HTR-8/SVneo (cell line): Measurements from ENCODE around the gene SGPL1.

Experiments
- DNase-seq: peaks from one replicate; pipeline ENCODE4 v3.0.0; 2011; ENCODE audit warnings: low spot score, mixed read lengths; ENCODE audit not compliant: insufficient read length
- FAIRE-seq: peaks from 2 replicates; lab custom pipeline; 2011; peaks lifted over from hg19 to GRCh38; lab: Jason Lieb, UNC

SGPL1 gene

GRCh38 chr10:70863470-70864160 is 47.9 kb downstream of the SGPL1 start:
- FAIRE-seq (no peak), DNase-seq (no peak)

GRCh38 chr10:70864935-70865334 is 49.2 kb downstream of the SGPL1 start:
- FAIRE-seq (no peak), DNase-seq (no peak)

DNA sequence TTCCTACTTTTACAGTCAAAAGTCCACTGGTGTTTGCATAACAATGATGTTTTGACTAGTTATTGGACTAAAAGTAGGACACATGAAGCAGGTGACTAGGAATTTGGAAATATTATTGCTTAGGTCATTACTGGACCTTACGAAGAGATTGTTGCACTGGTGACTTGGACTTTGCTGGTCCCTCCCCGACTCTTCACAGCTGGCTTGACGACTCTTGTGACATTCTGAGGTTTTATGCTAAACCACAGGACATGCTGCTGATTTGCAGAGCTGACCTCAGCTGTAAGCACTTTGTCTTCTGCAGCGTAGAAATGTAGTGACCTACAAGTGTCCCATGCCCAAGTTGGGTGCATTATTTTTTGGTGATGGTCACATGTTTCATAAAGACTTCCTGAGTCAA is 50.7 kb downstream of the SGPL1 start:
- DNase-seq: no peak
- no peak for FAIRE-seq

GRCh38 chr10:70872291-70872690 is 56.5 kb downstream of the SGPL1 start:
- DNase-seq (no peak), FAIRE-seq (no peak)

DNA sequence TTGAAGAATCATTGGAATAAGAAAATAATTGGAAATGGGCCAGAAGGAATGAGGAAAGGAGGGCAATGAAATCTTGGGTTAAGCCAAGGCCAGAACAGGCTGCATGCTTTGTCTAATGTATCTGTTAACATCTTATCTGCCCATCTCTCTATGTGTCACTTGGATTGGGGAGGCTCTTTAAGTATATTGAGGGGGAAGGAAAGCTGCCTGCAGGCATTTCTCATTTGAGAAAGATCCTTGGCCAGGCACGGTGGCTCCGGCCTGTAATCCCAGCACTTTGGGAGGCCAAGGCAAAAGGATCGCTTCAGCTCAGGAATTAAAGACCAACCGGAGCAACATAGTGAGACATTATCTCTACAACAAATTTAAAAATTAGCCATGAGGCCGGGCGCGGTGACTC is 58.3 kb downstream of the SGPL1 start:
- FAIRE-seq (no peak), DNase-seq (no peak)

DNA sequence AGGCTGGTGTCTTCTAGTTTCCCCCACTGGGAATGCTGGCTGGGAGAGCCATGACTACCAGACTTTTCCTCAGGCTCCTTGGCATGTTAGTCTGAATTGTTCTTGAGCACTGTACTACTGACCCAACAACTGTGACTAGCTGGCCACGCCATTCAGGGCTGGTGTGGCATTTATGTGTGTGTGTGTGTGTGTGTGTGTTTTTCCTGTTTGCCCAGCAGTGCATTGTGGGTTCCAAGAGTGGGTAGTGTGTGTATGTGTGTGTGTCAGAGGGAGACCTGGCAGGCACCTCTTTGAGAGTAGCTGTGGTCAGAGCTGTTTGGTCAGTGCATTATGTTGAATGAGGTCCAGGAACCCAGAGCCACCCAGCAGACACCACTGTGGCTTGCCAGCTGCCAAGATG is 63.5 kb downstream of the SGPL1 start:
- DNase-seq (no peak), FAIRE-seq (no peak)

GRCh38 chr10:70880077-70880534 is 64.4 kb downstream of the SGPL1 start:
- DNase-seq: peak; percentile 72
- FAIRE-seq: peak; percentile 49

GRCh38 chr10:70884741-70885140 is 69.0 kb downstream of the SGPL1 start:
- DNase-seq (no peak), FAIRE-seq (no peak)

DNA sequence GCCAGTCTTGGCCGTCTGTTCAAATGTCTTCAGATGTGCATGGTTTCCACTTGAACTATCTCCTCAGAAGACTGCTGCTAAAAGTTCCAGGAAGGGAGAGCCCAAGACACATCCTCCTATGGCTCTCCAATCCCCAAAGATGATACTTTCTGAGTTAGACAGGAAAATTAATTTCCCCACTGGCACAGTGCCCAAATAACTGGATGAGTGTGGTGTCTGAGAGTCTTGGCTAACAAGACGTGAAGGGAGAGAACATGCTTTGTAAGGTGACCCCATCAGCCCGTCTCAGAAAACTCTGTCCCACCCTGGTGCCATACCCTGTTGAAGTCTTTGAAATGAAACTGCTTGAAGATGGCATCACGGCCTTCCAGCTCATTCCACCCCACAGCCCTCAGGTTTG is 69.7 kb downstream of the SGPL1 start:
- FAIRE-seq (no peak), DNase-seq (no peak)

GRCh38 chr10:70885931-70886903 is 70.5 kb downstream of the SGPL1 start:
- DNase-seq (no peak), FAIRE-seq (no peak)

DNA sequence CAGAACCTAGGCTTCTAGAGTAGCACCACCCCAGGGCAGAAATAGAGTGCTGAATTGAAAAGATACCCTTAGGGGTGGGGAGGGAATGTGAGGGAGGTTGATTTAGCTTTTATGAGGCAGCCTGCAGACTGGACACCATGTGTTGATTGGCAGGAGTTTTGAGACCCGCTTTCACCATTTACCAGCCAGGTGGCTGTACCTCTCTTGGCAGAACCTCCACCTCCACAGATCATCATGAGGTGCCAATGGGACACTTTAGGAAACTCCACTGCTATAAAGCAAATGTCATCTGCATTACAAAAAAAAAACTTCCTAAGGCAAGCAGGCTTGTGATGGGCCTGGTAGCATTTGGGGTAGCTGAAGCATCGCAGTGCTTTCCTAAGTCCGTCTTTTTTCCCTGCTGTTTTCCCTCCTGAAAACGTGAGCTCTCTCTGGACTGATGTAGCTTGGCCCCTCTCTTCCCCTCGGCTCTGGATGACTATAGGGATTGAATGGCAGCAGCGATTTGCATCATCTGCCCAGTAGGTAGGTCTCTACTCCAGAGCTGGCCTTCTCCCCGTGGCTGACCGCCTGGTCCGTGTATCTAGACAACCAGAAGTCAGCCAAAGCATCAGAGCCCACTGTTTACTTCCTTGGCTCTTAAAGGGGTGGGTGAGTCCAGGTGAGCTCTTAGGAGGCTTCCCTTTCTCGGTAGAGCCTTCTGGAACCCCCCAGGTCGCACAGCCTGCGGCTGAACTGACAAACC is 71.3 kb downstream of the SGPL1 start:
- no peak for FAIRE-seq
- no peak for DNase-seq

- DNase-seq (peak; percentile 74), FAIRE-seq (peak; percentile 82)
These were observed 72.4 kb downstream of the SGPL1 start, which contains the start of gene PCBD1 for GRCh38 chr10:70887804-70888800. PCBD1 (minus strand) TSS chr10:70888565; CDS start chr10:70888533, 32 bp downstream.

DNA sequence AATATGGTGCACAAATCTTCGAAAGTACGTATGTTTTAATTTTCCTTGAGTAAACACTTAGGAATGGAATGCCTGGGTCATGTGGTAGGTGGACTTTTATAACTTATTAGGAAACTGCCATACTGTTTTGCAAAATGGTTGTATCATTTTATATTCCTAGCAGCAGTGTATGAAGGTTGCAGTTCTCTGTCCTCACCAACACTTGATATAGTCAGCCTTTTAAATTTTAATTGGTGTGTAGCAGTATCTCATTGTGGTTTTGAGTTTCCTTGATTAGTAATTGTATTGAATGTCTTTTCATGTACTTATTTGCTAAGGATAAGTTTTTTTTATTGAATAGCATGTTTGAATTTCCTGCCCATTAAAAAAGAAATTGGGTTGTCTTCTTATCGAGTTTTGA is 73.5 kb downstream of the SGPL1 start:
- FAIRE-seq: no peak
- no peak for DNase-seq

DNA sequence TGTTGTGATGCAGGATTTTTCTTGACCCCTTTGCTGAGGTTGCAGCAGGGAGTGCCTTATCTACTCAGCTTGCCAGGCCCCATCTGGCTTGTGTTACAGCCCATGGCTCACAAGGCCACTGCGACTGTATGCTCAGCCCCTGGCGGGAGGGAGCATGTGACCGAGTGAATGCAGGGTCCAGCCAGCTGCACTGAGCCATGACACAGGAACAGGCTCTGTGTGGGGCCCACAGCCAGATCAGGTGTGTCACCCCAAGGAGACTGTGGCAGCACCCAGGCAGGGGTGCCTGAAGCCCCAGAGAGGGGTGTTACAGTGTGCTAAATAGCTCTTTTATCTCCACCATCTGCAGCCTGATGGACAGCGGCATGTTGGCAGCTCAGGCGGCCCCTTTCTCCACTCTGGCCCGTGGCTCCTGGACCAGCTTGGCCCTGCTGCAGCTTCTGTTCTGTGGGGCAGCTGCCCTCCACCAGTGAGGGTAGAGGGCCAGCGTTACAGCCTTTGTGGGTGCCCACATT is 75.2 kb downstream of the SGPL1 start:
- FAIRE-seq: no peak
- DNase-seq: no peak

- no peak for DNase-seq
- FAIRE-seq: no peak
These were observed 75.9 kb downstream of the SGPL1 start for GRCh38 chr10:70891627-70892026.

- DNase-seq (no peak), FAIRE-seq (no peak)
These were observed 76.9 kb downstream of the SGPL1 start for GRCh38 chr10:70892631-70893030.

GRCh38 chr10:70893227-70894006 is 77.7 kb downstream of the SGPL1 start:
- no peak for FAIRE-seq
- DNase-seq: no peak

DNA sequence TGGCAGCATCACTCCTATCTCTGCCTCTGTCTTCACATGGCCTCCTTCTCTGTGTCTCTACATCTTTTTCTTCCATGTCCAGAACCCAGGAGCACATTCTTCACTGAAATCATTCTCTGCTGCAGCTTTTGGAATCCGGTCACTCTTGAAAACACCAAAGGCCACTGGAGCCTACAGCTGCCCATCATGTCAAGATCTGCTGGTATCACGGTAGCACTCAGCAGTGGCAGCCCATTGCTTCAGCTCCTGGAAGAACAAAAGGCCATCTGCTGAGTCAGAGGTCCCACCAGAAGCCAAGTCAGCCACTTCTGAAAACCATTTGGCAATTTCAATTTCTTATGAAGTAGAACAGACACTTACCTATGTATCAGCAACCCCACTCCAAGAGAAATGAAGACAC is 78.7 kb downstream of the SGPL1 start:
- FAIRE-seq: no peak
- no peak for DNase-seq
